ENCODE data around the gene HES5. TPM values are rescaled to one million over a fixed set of nuclear protein-coding genes. Genes with fewer than 3 reads are reported as not detected.

HES5 gene
- polyA plus RNA-seq, 3 donors, result 0.52 to 0.87 (median 0.58) TPM

GRCh38 chr1:2548068-2548589, 18.1 kb upstream of the HES5 start:
- DNase-seq, result peak; percentile 73

DNA sequence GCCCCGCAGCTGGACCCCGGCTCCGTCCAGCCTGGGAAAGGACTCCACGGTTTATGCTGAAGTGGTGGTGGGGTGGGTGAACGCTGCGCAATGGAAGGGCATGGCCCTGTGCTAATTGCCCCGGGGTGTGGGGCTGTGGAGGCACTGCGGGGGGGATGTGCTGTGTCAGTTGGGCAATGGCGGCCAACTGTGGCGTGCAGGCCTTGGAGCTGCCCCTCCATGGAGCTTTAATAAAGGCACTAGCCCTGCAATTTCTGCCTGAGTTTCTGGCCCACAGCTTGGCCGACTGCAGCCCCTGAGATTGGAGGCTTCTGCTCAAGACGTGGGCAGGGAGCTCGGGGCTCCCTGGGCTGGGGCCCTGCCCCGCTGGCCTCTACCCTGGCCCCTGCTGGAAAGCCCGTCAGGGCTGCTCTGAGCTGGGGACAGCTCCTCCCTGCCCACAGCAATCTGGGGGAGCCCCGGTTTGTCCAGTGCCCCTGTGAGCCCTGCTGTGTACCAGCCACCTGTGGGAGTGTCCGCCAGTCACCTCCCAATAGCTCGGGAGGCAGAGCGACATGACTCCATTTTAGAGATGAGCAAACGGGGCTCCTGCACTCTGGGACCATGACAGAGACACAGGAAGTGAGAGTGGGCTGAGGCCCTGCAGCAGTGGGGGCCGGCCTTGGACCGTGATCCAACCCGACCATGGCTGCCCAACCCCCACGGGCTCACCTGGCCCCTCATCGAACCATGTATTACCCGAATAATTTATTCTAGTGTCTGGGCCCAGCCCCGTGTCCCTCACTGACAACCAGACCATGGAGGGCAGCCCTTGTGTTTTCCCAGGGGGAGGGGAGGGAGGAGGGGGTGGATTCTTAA, 17.4 kb upstream of the HES5 start:
- no peak for DNase-seq

GRCh38 chr1:2546515-2547209, 16.6 kb upstream of the HES5 start:
- no peak for DNase-seq

DNA sequence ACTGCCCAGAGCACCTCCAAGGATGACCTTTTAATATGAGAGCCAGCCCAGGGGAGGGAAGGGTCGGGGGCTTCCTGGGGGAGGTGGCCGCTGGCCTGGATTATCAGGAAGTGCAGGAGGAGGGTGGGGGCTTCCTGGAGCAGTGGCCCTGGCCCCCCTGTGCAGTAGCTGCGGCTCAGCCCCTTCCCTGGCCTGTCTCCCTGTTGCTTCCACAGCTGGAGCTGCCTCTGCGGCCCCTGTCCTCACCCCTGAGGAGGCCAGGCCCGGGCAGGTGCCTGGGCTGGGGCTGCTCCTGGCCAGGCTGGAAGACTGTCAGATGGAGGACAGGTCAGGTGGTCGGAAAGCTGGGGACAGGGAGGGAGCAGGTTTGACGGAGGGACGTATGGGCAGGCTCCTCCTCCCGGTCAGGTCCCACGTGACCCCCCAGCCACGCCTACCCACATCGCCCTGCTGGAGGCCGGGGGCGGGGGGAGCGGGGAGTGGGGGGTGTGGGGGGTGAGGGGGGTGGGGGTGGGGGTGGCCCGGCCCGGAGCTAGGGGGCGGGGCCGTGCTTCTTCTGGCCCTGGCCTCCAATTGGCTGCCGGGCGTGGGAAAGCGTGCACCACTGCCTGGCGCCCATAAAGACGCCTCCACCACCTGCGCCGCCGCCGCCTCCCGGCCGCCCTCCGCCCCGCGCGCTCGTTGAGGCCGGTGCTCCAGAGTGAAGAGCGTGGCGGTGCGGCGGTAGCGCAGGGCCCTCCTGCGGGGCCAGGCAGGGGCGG, 15.9 kb upstream of the HES5 start:
- peak; percentile 82 for DNase-seq

- no peak for DNase-seq
These were observed 15.0 kb upstream of the HES5 start for GRCh38 chr1:2544875-2545640.

GRCh38 chr1:2544093-2544874, 14.2 kb upstream of the HES5 start:
- no peak for DNase-seq

- DNase-seq, result no peak
These were observed 13.6 kb upstream of the HES5 start for GRCh38 chr1:2543543-2544092.

DNA sequence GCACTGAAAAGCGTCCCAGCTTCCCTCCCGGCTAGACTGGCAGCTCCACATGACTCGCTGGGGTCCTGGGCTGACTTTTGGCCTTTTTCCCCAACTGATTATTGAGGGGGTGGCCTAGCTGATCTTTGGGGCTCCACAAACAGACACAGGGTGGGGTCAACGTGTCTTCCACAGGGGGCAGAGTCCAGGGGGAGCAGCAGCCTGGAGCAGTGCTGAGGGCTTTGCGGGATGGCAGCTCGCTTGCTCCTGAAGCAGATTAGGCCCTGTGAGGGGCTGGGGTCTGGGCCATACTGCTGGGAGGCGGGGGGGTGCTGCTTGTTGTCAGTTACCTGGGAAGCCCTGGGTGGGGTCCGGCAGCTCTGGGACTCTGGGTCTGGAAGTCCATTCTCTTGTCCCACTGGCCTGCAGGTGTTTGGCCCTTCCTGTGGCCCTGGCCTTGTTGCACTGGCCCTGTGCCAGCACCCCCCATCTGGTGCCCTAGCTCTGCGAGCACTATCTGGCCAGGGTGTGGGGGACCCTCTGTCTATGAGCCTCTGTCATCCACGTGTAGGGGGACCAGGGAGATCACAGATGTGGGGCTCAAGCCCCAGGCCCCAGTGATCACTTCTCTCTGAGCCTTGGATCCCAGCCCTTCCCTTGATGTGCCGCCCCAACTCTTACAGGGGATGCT, 12.3 kb upstream of the HES5 start:
- no peak for DNase-seq

DNA sequence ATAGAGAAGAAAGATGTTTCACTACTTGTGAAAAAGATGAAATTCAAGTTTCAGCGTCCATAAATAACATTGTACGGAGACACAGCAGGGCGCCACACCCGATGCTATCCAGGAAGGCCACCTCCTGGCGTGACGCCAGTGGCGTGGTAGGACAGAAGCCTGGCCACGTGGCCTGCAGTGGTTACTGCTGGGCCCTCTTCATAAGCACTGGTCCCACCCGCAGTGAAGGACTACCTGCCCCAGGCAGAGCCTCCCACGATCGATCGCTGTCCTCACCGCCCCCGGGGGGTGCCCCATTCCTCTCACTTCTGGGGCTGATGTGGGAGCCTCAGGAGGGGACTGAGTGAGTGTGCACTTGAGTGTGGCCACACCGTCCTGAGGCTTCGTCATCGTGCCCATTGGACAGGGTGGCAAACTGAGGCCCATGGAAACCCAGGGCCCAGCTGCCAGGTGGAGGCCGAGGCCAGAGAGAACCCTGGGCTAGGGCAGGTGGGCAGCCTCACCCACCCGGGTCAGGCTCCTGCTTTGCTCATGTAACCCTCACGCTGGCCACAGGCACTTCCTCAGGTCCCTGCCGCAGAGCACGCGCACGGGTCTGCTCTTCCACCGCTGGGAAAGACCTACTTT, 11.7 kb upstream of the HES5 start:
- no peak for DNase-seq

GRCh38 chr1:2540816-2541492, 10.9 kb upstream of the HES5 start:
- DNase-seq, result no peak

- DNase-seq, result no peak
These were observed 9.3 kb upstream of the HES5 start for GRCh38 chr1:2539312-2539907.

- no peak for DNase-seq
These were observed 8.8 kb upstream of the HES5 start for GRCh38 chr1:2538872-2539271.

- DNase-seq, result no peak
These were observed 8.3 kb upstream of the HES5 start for GRCh38 chr1:2538376-2538775.

- DNase-seq, result no peak
These were observed 7.7 kb upstream of the HES5 start for GRCh38 chr1:2537784-2538115.

DNA sequence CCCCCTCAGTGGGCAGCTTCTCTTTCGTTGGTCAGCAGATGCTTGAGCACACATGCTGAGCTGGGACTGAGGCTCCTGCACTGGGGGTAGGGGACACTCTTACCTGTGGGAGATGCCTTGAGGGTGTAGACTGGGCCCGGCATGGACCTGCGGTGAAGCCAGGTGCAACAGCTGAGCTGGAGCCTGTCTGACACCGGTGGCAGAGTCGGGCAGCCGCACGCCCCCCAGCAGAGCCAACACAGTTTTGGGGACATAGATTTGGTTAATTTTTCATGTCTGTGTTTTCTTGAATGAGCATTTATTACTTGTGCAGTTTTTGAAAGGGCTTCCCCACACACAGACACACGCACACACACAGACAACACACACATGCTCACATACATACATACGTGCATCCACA, 5.9 kb upstream of the HES5 start:
- DNase-seq, result no peak

DNA sequence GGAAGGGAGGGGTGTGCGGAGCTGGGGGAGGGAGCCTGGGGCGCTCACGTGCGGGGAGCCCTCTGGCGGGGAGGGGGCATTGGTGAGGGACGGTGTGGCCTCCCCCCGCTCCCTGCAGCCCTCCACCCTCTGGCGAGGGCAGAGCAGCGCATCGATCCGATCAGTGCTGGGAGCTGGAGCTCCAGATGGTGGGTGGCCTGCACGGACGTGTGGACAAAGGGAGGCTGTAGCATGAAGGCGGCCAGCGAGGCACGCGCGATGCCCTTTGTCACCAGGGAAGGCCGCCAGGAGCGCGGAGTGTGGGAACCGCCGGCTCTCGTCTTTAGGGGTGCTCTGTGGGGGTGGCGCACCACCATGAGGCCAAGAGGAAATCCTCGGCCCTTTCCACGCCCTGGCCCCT, 5.4 kb upstream of the HES5 start:
- DNase-seq, result no peak

GRCh38 chr1:2534687-2535441, 4.8 kb upstream of the HES5 start:
- no peak for DNase-seq

DNA sequence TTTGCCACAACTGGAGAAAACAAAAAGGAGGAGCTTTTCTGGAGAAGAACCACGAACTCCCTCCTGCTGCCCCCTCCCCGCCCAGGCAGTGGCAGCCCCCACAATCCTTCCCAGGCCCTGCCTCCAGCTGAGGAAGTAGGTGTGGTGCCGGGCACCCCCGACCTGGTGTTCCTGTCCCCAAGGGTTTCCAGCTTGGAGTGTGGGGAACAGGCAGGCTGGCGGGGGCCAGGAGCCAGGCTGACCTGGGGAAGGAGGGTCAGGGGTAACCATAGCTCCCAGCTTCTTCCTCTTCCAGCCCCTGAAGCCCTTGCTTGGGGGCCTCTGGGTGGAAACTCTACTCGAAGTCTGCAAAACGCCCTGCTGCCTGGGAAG, 4.2 kb upstream of the HES5 start:
- no peak for DNase-seq
